IMR-90 (cell line): Measurements from ENCODE around the gene PSAPL1. TPM values are rescaled to one million over a fixed set of nuclear protein-coding genes. Genes with fewer than 3 reads are reported as not detected.

Source experiments
- ATAC-seq: fragments of 200-7000 bp; cut with Tn5 transposase; 2 replicates; pipeline ENCODE4 v1.9.1; 2020; ENCODE audit warnings: low read depth, mild to moderate bottlenecking, moderate library complexity
- BruUV-seq: library from RNA; stranded (reverse); fragments of 400-500 nt; replicated peaks from 2 replicates; lab custom pipeline; 2021; lab: Mats Ljungman, UMichigan
- CTCF ChIA-PET: fragments of 300-600 bp; formaldehyde crosslinking; extraction: SDS; loops from one replicate; lab custom pipeline; 2021; ENCODE audit warnings: antibody characterized with exemption; lab: Yijun Ruan, JAX
- POLR2A ChIA-PET: fragments of 300-600 bp; sonication (Branson Sonifier 250); formaldehyde crosslinking; loops from one replicate; lab custom pipeline; 2022; ENCODE audit warnings: antibody characterized with exemption; ENCODE audit not compliant: unreplicated experiment; lab: Charles Lee
- DNase-seq: peaks from one replicate; pipeline ENCODE4 v3.0.0; 2013
- H2AFZ ChIP-seq: replicated peaks from 2 replicates; pipeline ENCODE3; 2013; ENCODE audit warnings: low read length, mild to moderate bottlenecking; ENCODE audit not compliant: poor library complexity
- H2AK5ac ChIP-seq: 2 replicates; pipeline ENCODE4 v1.6.1; 2013; ENCODE audit warnings: low read depth, low read length, inconsistent platforms
- H2AK9ac ChIP-seq: replicated peaks from 2 replicates; pipeline ENCODE3; 2013; ENCODE audit warnings: mild to moderate bottlenecking, low read depth, low read length, moderate library complexity; ENCODE audit not compliant: poor library complexity
- H2BK120ac ChIP-seq: 2 replicates; pipeline ENCODE4 v1.6.1; 2013; ENCODE audit warnings: low read depth, low read length, inconsistent platforms
- H2BK15ac ChIP-seq: 3 replicates; pipeline ENCODE4 v1.6.1; 2013; ENCODE audit warnings: low read depth, low read length, inconsistent platforms
- H2BK20ac ChIP-seq: 2 replicates; pipeline ENCODE4 v1.6.1; 2013; ENCODE audit warnings: low read depth, mild to moderate bottlenecking, inconsistent platforms, low read length, moderate library complexity
- H2BK5ac ChIP-seq: 2 replicates; pipeline ENCODE4 v1.6.1; 2013; ENCODE audit warnings: mild to moderate bottlenecking, low read depth, low read length, inconsistent platforms; ENCODE audit not compliant: poor library complexity, severe bottlenecking
- H3K14ac ChIP-seq: replicated peaks from 2 replicates; pipeline ENCODE4 v1.6.1; 2013; ENCODE audit warnings: low read depth, low read length, inconsistent platforms
- H3K18ac ChIP-seq: 2 replicates; pipeline ENCODE4 v1.6.1; 2013; ENCODE audit warnings: low read depth, low read length, control low read depth
- H3K23ac ChIP-seq: 2 replicates; pipeline ENCODE4 v1.6.1; 2013; ENCODE audit warnings: low read depth, low read length, inconsistent platforms
- H3K27ac ChIP-seq: 2 replicates; pipeline ENCODE4 v1.5.1; 2013; ENCODE audit warnings: mild to moderate bottlenecking, control low read depth, low read length; ENCODE audit not compliant: insufficient read depth
- H3K27me3 ChIP-seq: 2 replicates; pipeline ENCODE4 v1.6.1; 2013; ENCODE audit warnings: low read length; ENCODE audit not compliant: control insufficient read depth, insufficient read depth
- H3K36me3 ChIP-seq: 2 replicates; pipeline ENCODE4 v1.6.1; 2013; ENCODE audit warnings: low read length, mixed read lengths; ENCODE audit not compliant: control insufficient read depth, insufficient read depth
- H3K4ac ChIP-seq: 2 replicates; pipeline ENCODE4 v1.6.1; 2013; ENCODE audit warnings: low read depth, low read length, inconsistent platforms
- H3K4me1 ChIP-seq: 2 replicates; pipeline ENCODE4 v1.6.1; 2013; ENCODE audit warnings: low read length, mixed read lengths; ENCODE audit not compliant: control insufficient read depth, insufficient read depth
- H3K4me2 ChIP-seq: 2 replicates; pipeline ENCODE4 v1.6.1; 2013; ENCODE audit warnings: low read depth, mild to moderate bottlenecking, control low read depth, low read length, moderate library complexity
- H3K4me3 ChIP-seq: 2 replicates; pipeline ENCODE4 v1.5.1; 2013; ENCODE audit warnings: low read depth, mild to moderate bottlenecking, control low read depth, low read length, moderate library complexity; ENCODE audit not compliant: insufficient read depth
- H3K56ac ChIP-seq: 2 replicates; pipeline ENCODE4 v1.6.1; 2013; ENCODE audit warnings: low read length, inconsistent platforms; ENCODE audit not compliant: insufficient read depth; ENCODE audit errors: extremely low read depth
- H3K79me1 ChIP-seq, 2 experiments: 2 replicates each; pipeline ENCODE4 v1.6.1; 2013; ENCODE audit warnings: low read length in 2 of 2, inconsistent platforms in 1 of 2, low read depth in 1 of 2
- H3K9ac ChIP-seq: 2 replicates; pipeline ENCODE4 v1.6.1; 2013; ENCODE audit warnings: low read depth, low read length, control low read depth
- H3K9me1 ChIP-seq: 2 replicates; pipeline ENCODE4 v1.6.1; 2013; ENCODE audit warnings: low read length, inconsistent platforms; ENCODE audit not compliant: insufficient read depth
- H3K9me3 ChIP-seq: 2 replicates; pipeline ENCODE4 v1.6.1; 2013; ENCODE audit warnings: low read length; ENCODE audit not compliant: control insufficient read depth, insufficient read depth
- H4K20me1 ChIP-seq: 2 replicates; pipeline ENCODE4 v1.6.1; 2013; ENCODE audit warnings: low read length, inconsistent platforms; ENCODE audit not compliant: insufficient read depth
- H4K5ac ChIP-seq: 2 replicates; pipeline ENCODE4 v1.6.1; 2013; ENCODE audit warnings: mild to moderate bottlenecking, low read depth, low read length, control low read depth
- H4K8ac ChIP-seq, 2 experiments: 2 replicates each; pipeline ENCODE4 v1.6.1; 2013; ENCODE audit warnings: low read depth in 2 of 2, low read length in 2 of 2, control low read depth in 1 of 2, inconsistent platforms in 1 of 2
- H4K91ac ChIP-seq: 2 replicates; pipeline ENCODE4 v1.6.1; 2013; ENCODE audit warnings: low read depth, low read length, inconsistent platforms; ENCODE audit not compliant: insufficient read depth
- MAFK ChIP-seq: IDR thresholded peaks from 2 replicates; pipeline ENCODE4 v1.6.1; 2012; ENCODE audit warnings: low read depth, low read length, improper control_type of control experiment
- NFE2L2 ChIP-seq: fragments of 150-350 bp; IDR thresholded peaks from 2 replicates; pipeline ENCODE4 v1.6.1; 2016; ENCODE audit warnings: low read depth, mild to moderate bottlenecking, low read length
- POLR2A ChIP-seq: IDR thresholded peaks from 2 replicates; pipeline ENCODE4 v1.6.1; 2012; ENCODE audit warnings: mild to moderate bottlenecking, low read depth, low read length
- RAD21 ChIP-seq: IDR thresholded peaks from 2 replicates; pipeline ENCODE4 v1.6.1; 2012; ENCODE audit warnings: low read length, improper control_type of control experiment
- SMC3 ChIP-seq: fragments of 150-350 bp; IDR thresholded peaks from 2 replicates; pipeline ENCODE4 v1.6.1; 2016; ENCODE audit warnings: low read depth, mild to moderate bottlenecking, antibody characterized with exemption, low read length, moderate library complexity
- WGBS, 2 experiments: methylation state at CpG; one replicate each; pipeline versions ENCODE4 v1.1.5 to v1.1.7; 2013; ENCODE audit warnings: missing lambda C conversion rate in 2 of 2; ENCODE audit not compliant: insufficient read length in 1 of 2; ENCODE audit errors: extremely low coverage in 2 of 2; 5-methylcytosine and 5-hydroxymethylcytosine counted together
- dilution Hi-C: fragments of 300-500 bp; cut with HindIII; formaldehyde crosslinking; loops from one replicate; pipeline ENCODE4 v1.14.3; 2018; ENCODE audit warnings: low sequenced_read_pairs; ENCODE audit not compliant: unreplicated experiment
- in situ Hi-C: fragments of 300-500 bp; cut with MboI; formaldehyde crosslinking; loops from 3 replicates; pipeline ENCODE4 v1.14.3; 2019; ENCODE audit warnings: low sequenced_read_pairs, inconsistent platforms, mixed read lengths
- intact Hi-C: fragments of 100-400 bp; cut with micrococcal nuclease; formaldehyde crosslinking; loops from 2 replicates; pipeline ENCODE4 v1.10.0; 2022
- polyA plus RNA-seq, 3 experiments: library from polyadenylated mRNA; depleted of rRNA; stranded (reverse); fragments of >200 nt; gene quantifications; 2 replicates each; pipeline ENCODE4 v1.2.3, GENCODE V29; 2012; ENCODE audit warnings: low replicate concordance in 1 of 3
- total RNA-seq: library from RNA; depleted of rRNA; stranded (reverse); fragments of >200 nt; gene quantifications from 2 replicates; pipeline ENCODE4 v1.2.3, GENCODE V29; 2012
- TF ChIP-seq, protein P1 (sequence below): fragments of 150-350 bp; IDR thresholded peaks from 2 replicates; pipeline ENCODE4 v1.6.1; 2016; ENCODE audit warnings: low read depth, mild to moderate bottlenecking, low read length, moderate library complexity, borderline replicate concordance

The PSAPL1 gene
- total and polyA plus RNA-seq, 2 of the 4 experiments (the other 2 are of a cell fraction): not detected

DNA sequence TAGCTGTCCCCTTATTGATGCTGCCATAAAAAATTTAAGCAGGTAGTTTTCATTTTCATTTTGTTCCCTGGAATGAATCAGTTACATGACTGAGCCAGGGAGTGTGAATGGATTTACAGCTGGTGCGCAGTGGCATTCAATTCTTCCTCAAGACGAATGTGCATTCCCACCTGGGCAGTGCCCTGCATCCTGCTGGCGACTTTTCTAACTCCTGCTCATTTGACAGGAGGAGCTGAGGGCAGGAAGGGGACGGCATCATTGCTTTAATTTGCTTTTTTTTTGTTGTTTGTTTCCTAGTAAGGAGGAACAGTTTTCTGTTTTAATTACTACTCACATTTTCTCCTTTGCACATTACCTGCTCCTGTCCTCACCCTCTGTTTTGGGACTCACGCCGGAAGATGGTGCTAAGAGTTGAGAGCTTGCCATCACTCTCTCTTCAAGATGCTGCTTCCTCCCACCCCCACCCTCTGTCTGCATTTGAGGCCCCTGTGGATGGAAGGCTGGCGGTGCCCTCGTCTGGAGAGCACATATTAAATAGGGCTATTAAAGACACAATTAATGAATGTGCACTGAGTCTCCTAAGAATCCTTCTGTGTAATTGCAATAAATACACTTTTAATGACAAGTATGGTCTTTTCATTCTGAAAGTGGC is 35.8 kb downstream of the PSAPL1 start:
- Histone ChIP-seq H2AFZ (no peak overlapping the region), H2AK9ac (no peak overlapping the region), H2AK5ac (no peak overlapping the region), H2BK5ac (no peak overlapping the region), H3K4me2 (no peak overlapping the region), H3K9me3 (no peaks in the 10 kb centered on the region), H3K56ac (no peak overlapping the region), H2BK15ac (no peak overlapping the region), H2BK120ac (no peak overlapping the region), H3K9ac (no peak overlapping the region), H3K18ac (no peak overlapping the region), H3K4me1 (no peaks in the 10 kb centered on the region), H4K5ac (no peak overlapping the region), H3K4ac (no peak overlapping the region), H3K9me1 (no peaks in the 10 kb centered on the region), H2BK20ac (no peak overlapping the region), H4K8ac (no peak overlapping the region), H4K91ac (no peak overlapping the region), H3K27me3 (peaks cover 49% of the 10 kb centered on the region), H3K23ac (no peak overlapping the region), H3K27ac (no peak overlapping the region), H4K20me1 (no peaks in the 10 kb centered on the region), H3K14ac (no peak overlapping the region), H3K4me3 (no peak overlapping the region), H3K36me3 (no peaks in the 10 kb centered on the region), H3K79me1 (no peaks in the 10 kb centered on the region)
- in situ Hi-C loops (no loop called here), intact Hi-C loops (no loop called here), dilution Hi-C loops (no loop called here)
- DNase-seq: no peak
- ChIA-PET POLR2A (no interaction called here), CTCF (no interaction called here)
- TF ChIP-seq NFE2L2 (no peak), RAD21 (no peak), SMC3 (no peak), MAFK (no peak), POLR2A (no peak)
- TF ChIP-seq, protein P1, sequence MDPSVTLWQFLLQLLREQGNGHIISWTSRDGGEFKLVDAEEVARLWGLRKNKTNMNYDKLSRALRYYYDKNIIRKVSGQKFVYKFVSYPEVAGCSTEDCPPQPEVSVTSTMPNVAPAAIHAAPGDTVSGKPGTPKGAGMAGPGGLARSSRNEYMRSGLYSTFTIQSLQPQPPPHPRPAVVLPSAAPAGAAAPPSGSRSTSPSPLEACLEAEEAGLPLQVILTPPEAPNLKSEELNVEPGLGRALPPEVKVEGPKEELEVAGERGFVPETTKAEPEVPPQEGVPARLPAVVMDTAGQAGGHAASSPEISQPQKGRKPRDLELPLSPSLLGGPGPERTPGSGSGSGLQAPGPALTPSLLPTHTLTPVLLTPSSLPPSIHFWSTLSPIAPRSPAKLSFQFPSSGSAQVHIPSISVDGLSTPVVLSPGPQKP: no peak
- no TSS peak for BruUV-seq
- WGBS, 2 experiments: no CpG with 5 or more reads among the region's 8 CpGs
- ATAC-seq: no peak
